Urinary bladder (tissue), 4 donors: ENCODE data around the gene FAM193A. TPM values are rescaled to one million over a fixed set of nuclear protein-coding genes. Genes with fewer than 3 reads are reported as not detected.
"Not testable (repeated sequence)": the region's sequence is repeated elsewhere in the genome, so short reads cannot be mapped to it uniquely, and the experiment has no call there.

Source experiments
- DNase-seq: peaks from one replicate; pipeline ENCODE4 v3.0.0-alpha.2; 2015; ENCODE audit errors: extremely low spot score
- H3K27ac ChIP-seq: one replicate; pipeline ENCODE4 v1.5.1; 2013; ENCODE audit warnings: low read depth, mild to moderate bottlenecking, moderate library complexity
- H3K36me3 ChIP-seq: one replicate; pipeline ENCODE4 v1.6.1; 2013; ENCODE audit warnings: mild to moderate bottlenecking, moderate library complexity; ENCODE audit not compliant: insufficient read depth
- H3K4me1 ChIP-seq: one replicate; pipeline ENCODE4 v1.6.1; 2013; ENCODE audit warnings: mild to moderate bottlenecking, moderate library complexity; ENCODE audit not compliant: insufficient read depth
- H3K4me3 ChIP-seq: one replicate; pipeline ENCODE4 v1.5.1; 2013; ENCODE audit warnings: low read depth, low read length
- WGBS: extraction: QIAGEN DNeasy Blood & Tissue Kit; methylation state at CpG from one replicate; pipeline ENCODE4 v1.1.7; 2013; 5-methylcytosine and 5-hydroxymethylcytosine counted together
- polyA plus RNA-seq: library from polyadenylated mRNA; stranded (reverse); fragments of 200-250 nt; gene quantifications from one replicate; pipeline ENCODE4 v1.2.3, GENCODE V29; 2013
- total RNA-seq: library from RNA; depleted of rRNA; stranded (reverse); fragments of >200 nt; gene quantifications from one replicate; pipeline ENCODE4 v1.2.3, GENCODE V29; 2014
- donor health status: healthy with polysubstance abuse.
- donor health status: healthy.

The FAM193A gene
- total and polyA plus RNA-seq, 2 donors, result 16.2 to 18.7 TPM

DNA sequence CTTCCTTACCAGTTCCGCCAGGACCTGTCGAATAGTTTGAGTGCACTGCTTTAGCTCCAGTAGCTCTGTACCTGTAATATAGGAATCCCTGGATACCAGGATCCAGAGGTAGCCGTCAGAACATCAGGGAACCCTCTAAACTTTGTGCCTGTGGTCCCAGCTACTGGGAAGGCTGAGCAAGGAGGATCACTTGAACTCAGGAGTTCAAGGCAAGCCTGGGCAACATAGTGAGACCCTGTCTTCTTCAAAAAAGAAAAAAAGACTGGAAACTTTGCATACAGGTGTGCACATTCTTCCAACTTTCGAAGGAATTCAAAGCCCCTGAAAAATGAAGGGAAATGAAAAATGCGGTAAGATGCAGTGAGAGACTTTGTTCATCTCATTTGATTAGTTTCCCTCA, 32.6 kb upstream of the FAM193A start:
- 94% methylated on average over 5 of the region's 5 CpGs for WGBS
- no peaks in the 10 kb centered on the region for H3K4me1 ChIP-seq
- DNase-seq, result no peak
- no peak overlapping the region for H3K4me3 ChIP-seq
- no peak overlapping the region for H3K27ac ChIP-seq
- H3K36me3 ChIP-seq, result peaks cover 3% of the 10 kb centered on the region

DNA sequence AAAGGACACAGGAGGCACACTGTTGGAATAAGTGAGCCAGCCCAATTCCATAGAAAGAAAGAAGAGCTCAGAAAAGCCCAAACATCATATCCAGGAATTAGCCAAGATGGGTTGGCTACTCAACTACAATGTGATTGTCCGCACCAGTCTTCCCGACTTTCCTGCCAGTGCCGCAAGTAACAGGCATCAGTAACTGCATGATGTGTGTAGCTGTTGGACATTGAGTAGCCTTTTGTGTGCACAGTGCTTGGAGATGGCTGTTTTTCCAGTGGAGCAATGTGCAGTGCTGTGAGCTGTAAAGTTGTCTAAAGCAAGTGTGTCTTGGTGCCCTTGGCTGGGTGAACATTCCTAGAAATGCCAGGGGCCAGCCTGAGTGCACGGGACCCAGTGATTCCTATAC, 29.2 kb upstream of the FAM193A start:
- Histone ChIP-seq H3K4me3 (no peak overlapping the region), H3K27ac (no peak overlapping the region), H3K36me3 (no peaks in the 10 kb centered on the region), H3K4me1 (no peaks in the 10 kb centered on the region)
- no peak for DNase-seq
- 92% methylated on average over 4 of the region's 4 CpGs for WGBS

DNA sequence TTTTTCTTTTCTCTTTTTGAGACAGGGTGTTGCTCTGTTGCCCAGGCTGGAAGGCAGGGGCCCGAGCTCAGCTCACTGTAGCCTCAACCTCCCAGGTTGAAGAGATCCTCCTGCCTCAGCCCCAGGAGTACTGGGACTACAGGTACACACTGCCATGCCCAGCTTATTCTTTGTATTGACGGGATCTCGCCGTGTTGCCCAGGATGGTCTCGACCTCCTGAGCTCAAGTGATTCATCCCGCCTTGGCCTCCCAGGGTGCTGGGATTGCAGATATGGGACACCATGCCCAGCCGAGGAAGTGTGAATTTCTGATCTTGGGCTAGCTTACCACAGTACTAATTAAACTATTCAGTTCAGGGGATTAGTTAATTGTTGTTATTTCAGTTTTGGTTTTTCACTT, 28.6 kb upstream of the FAM193A start:
- H3K36me3 ChIP-seq, result peaks cover 4% of the 10 kb centered on the region
- no peaks in the 10 kb centered on the region for H3K4me1 ChIP-seq
- DNase-seq, result no peak
- 90% methylated on average over 7 of the region's 7 CpGs for WGBS
- H3K4me3 ChIP-seq, result no peak overlapping the region
- no peak overlapping the region for H3K27ac ChIP-seq

DNA sequence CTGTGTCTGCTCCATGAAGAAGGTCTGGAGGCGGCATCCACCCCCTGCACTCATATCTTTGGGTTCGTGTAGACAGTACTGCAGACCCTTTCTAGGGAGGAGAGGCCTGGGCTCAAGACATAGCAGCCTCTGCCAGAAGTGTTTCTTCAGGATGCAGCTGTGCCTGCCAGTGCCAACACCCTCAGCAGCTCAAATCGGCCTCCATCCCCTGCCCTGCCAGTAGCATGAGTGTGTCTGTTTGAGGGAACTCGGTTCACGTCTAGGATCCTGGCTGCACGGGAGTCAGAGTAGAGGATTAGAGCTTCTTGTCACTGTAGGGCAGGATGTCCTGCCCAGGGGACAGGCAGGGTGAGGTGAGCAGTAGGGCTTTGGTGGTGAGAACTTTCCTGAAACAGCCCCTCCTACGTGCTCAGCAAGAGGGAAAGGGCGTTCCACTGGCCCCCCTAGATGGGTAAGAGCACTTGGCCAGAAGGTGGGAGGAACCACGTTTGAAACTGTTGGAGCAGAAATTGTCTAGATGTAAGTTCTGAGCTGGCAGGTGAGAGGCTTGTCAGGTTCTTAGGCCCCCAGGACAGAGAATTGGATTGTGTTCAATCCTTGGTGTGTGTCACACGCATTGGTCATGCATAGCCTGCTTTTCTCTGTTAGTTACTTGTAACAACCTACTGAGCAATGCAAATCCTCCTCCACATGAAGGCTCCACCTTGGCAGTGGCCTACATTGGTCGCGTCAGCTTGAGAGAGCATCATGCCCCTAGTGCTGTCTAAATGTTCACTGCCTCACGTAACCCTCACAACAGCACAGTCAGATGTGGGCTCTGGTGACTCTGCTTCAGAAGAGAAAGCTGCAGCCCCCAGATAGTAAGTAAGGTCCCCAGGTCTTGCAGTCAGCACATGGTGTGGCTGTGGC, 25.8 kb upstream of the FAM193A start:
- H3K27ac ChIP-seq, result no peak overlapping the region
- no peak overlapping the region for H3K4me3 ChIP-seq
- H3K4me1 ChIP-seq, result no peaks in the 10 kb centered on the region
- no peak for DNase-seq
- H3K36me3 ChIP-seq, result peaks cover 4% of the 10 kb centered on the region
- 92% methylated on average over 13 of the region's 13 CpGs for WGBS

DNA sequence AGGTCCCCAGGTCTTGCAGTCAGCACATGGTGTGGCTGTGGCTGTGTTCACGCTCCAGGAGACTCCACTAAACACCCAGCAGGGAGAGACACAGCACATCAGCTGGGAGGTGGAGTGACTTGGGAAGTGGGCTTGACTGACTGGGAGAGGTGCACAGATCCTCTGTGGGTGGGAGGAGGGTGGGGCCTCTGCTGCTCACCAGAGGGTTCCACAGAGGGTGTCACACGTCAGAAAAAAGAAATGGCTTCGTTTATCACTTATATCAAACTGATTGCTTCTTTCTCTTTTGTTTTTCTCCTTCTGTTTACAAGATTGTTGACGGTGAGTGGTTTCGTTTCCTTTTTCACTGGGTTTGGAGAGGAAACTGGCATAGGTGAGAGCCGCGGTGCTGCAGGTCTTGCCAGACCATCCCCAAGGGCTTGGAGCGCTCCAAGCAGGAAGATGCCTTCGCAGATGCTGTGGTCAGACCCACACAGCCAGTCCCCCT, 24.8 kb upstream of the FAM193A start:
- Histone ChIP-seq H3K4me3 (no peak overlapping the region), H3K4me1 (no peaks in the 10 kb centered on the region), H3K36me3 (peaks cover 4% of the 10 kb centered on the region), H3K27ac (no peak overlapping the region)
- WGBS, result 76% methylated on average over 9 of the region's 9 CpGs
- DNase-seq, result no peak

DNA sequence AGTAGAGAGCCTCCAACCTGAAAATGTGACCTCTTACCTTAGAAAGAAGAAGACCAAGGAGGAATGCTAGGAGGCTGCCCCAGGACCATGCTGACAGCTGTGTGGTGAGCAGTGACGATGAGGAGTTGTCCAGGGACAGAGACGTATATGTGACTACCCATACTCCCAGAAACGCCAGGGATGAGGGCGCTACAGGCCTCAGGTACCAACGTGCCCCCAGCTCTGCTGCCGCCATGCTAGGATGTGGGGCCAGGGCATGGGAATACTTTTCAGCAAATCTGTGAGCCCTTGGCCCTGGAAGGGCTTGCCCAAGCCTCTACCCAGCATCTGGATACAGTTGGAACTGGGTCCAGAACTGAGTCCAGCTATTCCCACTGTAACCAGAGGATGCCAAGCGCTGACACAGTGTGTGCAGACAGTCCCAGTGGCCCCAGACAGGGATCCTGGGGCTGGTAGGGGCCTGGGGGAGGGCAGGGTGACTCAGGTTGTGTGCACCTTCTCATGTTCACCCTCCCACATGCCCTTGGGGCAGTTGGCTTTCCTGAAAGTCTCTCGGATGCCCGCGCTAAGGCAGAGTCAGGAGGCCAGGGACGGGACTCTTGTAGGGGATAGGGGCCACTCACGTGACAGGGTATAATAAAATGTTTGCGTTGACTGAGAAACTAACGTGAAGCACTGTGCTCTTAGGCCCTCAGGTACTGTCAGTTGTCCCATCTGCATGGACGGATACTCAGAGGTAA, 23.9 kb upstream of the FAM193A start:
- DNase-seq, result no peak
- H3K4me3 ChIP-seq, result no peak overlapping the region
- 89% methylated on average over 15 of the region's 15 CpGs for WGBS
- peaks cover 4% of the 10 kb centered on the region for H3K36me3 ChIP-seq
- H3K4me1 ChIP-seq, result no peaks in the 10 kb centered on the region
- H3K27ac ChIP-seq, result no peak overlapping the region

DNA sequence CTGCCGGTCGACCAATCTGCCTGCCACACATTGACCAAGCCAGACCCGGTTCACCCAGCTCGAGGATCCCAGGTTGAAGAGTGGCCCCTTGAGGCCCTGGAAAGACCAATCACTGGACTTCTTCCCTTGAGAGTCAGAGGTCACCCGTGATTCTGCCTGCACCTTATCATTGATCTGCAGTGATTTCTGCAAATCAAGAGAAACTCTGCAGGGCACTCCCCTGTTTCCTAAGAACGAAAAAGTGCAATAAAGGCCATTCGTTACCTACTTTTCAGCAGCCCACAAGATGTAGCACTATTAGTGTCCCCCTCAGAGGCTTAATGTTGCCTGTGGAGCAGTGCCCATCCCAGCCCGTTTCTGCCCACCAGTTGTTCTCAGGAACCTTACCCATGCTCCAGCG, 22.3 kb upstream of the FAM193A start:
- not testable (repeated sequence) for H3K36me3 ChIP-seq, H3K4me1 ChIP-seq, H3K4me3 ChIP-seq, DNase-seq, H3K27ac ChIP-seq
- 88% methylated on average over 9 of the region's 9 CpGs for WGBS

DNA sequence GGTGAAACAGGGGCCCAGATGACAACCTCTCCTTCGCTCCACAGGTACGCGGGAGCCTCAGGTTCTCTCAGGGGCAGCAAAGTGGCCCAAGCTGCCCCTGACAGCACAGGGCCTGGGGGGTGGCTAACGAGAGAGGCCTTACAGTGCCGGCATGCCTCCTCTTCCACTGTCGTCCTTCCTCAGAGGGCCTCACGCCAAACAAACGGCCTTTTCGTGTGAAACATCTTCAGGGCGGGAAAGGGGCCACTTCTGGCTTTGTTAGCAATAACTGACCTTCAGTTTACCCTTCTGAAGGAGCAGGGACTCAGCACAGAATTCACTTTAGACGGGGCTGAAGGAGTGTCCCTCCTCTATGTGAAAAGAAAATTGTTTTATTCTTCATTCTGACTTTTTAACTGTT, 21.5 kb upstream of the FAM193A start:
- H3K27ac ChIP-seq, H3K4me3 ChIP-seq, H3K36me3 ChIP-seq, H3K4me1 ChIP-seq, DNase-seq: not testable (repeated sequence)
- 79% methylated on average over 11 of the region's 11 CpGs for WGBS

DNA sequence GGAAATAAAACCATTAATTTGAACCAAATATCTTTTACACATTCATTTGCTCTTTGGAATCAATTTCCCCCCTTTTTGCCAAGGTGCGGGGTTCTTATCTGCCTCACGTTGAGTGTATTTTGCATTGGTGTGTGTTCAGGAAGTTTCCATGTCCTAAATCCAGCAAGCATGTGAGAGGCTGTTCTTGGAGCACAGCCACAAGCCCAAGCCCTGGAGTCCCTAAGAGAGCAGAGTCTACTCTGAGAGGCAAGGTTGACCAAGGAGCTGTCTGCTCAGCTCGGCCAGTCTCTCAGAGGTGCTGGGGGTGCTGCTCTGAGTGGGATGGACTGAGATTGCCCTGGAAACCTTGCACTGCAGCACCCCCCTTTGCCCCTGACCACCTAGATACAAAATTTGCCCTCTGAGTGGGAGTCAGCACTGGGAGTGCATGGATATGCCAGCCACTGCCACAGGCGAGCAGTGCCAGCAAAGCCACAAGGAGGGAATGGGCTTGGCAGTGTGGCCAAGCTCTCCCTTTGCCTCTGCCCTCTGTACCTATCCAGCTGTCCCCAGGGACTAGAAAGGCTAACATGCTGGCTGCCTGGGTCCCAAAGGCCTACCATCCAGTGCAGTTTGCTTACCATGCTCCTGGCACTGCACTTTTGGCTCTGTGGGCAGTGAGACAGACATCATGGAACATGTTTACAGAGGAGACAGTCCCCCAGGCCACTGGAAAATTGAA, 20.5 kb upstream of the FAM193A start:
- 54% methylated on average over 4 of the region's 4 CpGs for WGBS
- no peak for DNase-seq

DNA sequence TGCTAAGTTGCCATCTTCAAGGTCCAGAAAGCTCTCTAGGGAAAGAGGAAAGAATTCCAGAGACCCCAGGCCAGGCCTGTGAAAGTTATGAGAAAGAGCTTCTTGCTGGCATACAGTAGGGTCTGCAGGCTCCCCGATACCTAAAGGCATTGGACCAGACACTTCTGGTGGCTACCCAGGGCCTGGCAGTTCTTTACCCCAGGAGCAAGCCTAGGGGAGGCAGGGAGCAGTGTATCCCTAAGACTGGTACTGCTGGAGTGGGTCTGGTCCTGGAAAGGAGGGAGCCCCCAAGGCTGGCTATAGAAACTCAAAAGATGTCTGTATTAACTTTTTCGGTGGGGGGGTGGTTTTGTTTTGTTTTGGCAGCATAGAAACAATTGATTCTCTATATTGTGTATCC, 19.8 kb upstream of the FAM193A start:
- Histone ChIP-seq H3K4me3 (no peak overlapping the region), H3K27ac (no peak overlapping the region), H3K4me1 (no peaks in the 10 kb centered on the region), H3K36me3 (peaks cover 4% of the 10 kb centered on the region)
- no peak for DNase-seq
- 96% methylated on average over 2 of the region's 2 CpGs for WGBS

More for the DNA sequence above, 20.5 kb upstream of the FAM193A start:
- peaks cover 4% of the 10 kb centered on the region for H3K36me3 ChIP-seq
- H3K27ac ChIP-seq, result no peak overlapping the region
- no peak overlapping the region for H3K4me3 ChIP-seq
- no peaks in the 10 kb centered on the region for H3K4me1 ChIP-seq

DNA sequence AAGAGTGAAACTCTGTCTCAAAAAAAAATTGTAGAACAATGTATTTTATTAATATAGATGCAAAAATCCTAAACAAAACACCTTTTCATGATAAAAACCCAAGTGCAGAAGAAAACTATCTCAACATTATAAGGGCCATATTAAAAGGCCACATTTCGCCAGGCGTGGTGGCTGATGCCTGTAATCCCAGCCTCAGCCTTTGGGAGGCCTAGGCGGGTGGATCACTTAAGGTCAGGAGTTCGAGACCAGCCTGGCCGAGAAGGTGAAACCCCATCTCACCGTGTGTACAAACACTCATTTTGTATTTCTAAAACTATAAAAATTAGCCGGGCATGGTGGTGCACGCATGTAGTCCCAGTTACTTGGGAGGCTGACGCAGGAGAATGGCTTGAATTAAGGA, 9.9 kb upstream of the FAM193A start:
- Histone ChIP-seq H3K4me1 (no peaks in the 10 kb centered on the region), H3K4me3 (no peak overlapping the region), H3K36me3 (no peaks in the 10 kb centered on the region), H3K27ac (no peak overlapping the region)
- DNase-seq, result no peak
- 94% methylated on average over 9 of the region's 9 CpGs for WGBS

DNA sequence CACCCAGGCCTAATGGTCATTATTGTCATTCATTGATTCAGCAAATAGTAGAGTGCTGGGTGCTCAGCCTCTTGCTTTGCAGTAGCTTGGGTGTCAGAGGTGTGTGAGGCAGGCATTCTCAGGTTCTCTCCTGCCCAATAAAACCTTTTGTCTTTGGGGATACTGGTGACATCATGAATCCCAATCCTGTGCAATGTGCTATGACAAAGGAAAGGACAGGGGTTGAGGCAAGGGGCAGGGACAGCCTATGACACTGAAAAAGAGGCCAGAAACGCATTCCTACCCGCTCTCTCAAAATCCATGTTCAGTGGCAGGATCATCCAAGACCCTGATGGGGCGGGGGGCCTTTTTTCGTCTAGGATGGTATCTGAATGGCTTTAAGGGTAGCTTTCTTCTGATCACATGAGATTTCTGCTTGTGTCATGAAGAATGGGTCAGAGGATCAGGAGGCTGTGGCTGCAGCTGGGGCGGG, 1.5 kb upstream of the FAM193A start:
- Histone ChIP-seq H3K4me1 (no peaks in the 10 kb centered on the region), H3K36me3 (no peaks in the 10 kb centered on the region), H3K4me3 (no peak overlapping the region), H3K27ac (no peak overlapping the region)
- DNase-seq, result no peak
- 57% methylated on average over 5 of the region's 5 CpGs for WGBS

DNA sequence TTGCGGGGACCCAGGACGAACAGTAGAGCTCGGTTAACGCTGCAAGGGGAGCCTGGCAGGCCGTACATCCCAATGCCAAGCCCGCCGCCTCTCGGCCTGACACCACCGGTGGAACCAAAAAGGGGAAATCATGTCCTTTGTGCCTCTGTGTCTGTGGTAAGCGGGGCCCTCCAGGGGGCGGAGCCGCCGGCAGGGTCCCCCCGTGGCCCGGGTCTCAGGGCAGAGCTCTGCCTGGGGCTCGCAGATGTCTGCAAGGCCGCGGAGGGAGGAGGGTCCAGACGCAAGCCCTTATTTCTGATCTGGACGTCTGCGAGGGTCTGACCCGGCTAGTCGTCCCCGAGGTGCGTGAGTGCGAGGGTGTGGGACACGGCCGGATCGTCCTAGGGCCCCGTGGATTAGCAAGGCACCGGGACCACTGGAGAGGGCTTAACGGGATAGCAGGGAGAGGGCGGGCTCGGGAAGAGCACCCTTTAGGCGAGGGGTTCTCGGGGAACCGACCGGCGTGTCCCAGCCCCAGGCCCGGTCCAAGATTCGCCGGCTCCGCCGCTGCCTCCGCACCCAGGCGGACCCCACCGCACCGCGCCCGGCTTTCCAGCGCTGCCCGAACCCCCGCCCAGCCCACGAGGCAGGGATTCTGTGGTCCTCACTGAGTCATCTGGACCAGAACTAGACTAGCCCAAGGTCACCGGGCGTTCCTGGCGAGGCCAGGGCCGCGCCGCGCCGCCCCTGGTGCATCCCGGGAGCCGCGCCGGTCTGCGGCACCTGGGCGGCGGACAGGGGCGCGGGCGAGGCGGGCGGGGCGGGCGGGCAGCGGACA, 863 bp upstream of the FAM193A start:
- WGBS, result 2% methylated on average over 77 of the region's 77 CpGs
- peak; percentile 11 for DNase-seq
- H3K36me3 ChIP-seq, result no peaks in the 10 kb centered on the region
- peak overlapping the region; percentile 55 for H3K27ac ChIP-seq
- H3K4me3 ChIP-seq, result peak overlapping the region; percentile 57
- no peaks in the 10 kb centered on the region for H3K4me1 ChIP-seq
